Mammary epithelial cell (primary cell): ENCODE measurements around the gene KCNJ5.

Source experiments
- CTCF ChIP-seq, 2 donors: IDR thresholded peaks in 1 of 2; conservative IDR thresholded peaks in 1 of 2; 2 replicates each; pipeline ENCODE4 v1.5.1; 2011 to 2012; ENCODE audit warnings: inconsistent platforms in 2 of 2, low read length in 2 of 2, mild to moderate bottlenecking in 2 of 2, control low read depth in 1 of 2, low read depth in 1 of 2; ENCODE audit not compliant: insufficient read depth in 1 of 2; ENCODE audit errors: extremely low read depth in 1 of 2
- EZH2 ChIP-seq: IDR thresholded peaks from 2 replicates; pipeline ENCODE4 v1.6.1; 2012; ENCODE audit warnings: low read length, inconsistent platforms, borderline replicate concordance

- peak; percentile 28 to 52 for TF ChIP-seq CTCF (conservative IDR thresholded peaks at IDR 0.05 in 1 of 2, IDR thresholded peaks at IDR 0.05 in 1 of 2; ENCODE audit: extremely low read depth in 1 of 2, insufficient read depth in 1 of 2, low read depth in 1 of 2, low read length in 2 of 2)
- no peak for TF ChIP-seq EZH2
Observed at GRCh38 chr11:128888034-128888985, 2.8 kb upstream of the KCNJ5 start.
